Panc1 (cell line): Measurements from ENCODE around the gene MACF1.

Experiments used
- CTCF ChIP-seq: fragments of 450-650 bp; IDR thresholded peaks from 2 replicates; pipeline ENCODE4 v1.5.1; 2017; ENCODE audit warnings: mild to moderate bottlenecking
- POLR2AphosphoS5 ChIP-seq: IDR thresholded peaks from 2 replicates; pipeline ENCODE4 v1.6.1; 2012; ENCODE audit warnings: mild to moderate bottlenecking, low read depth, low read length, moderate library complexity
- REST ChIP-seq, 2 experiments: IDR thresholded peaks; 2 replicates each; pipeline ENCODE4 v1.6.1; 2011 to 2012; ENCODE audit warnings: low read depth in 2 of 2, control low read depth in 1 of 2, low read length in 1 of 2, mild to moderate bottlenecking in 1 of 2, moderate library complexity in 1 of 2; ENCODE audit not compliant: insufficient read depth in 1 of 2

- TF ChIP-seq CTCF (no peak), REST (IDR thresholded peaks at IDR 0.05; ENCODE audit: insufficient read depth in 1 of 2, low read depth in 2 of 2, low read length in 1 of 2) (no peak), POLR2AphosphoS5 (no peak)
Observed at GRCh38 chr1:39358491-39358890, 154.0 kb downstream of the MACF1 start.
